Peyer's patch (tissue), 4 donors: ENCODE measurements around the gene TRMT2A.

Experiments
- CTCF ChIP-seq, 6 experiments: fragments of 450-650 bp in 4 of 6; fragments of 200-600 bp in 2 of 6; sonication (generic) in 1 of 6; IDR thresholded peaks; one replicate each; pipeline ENCODE4 v1.5.1; 2017 to 2019; ENCODE audit warnings: antibody characterized with exemption in 6 of 6, mild to moderate bottlenecking in 3 of 6, moderate library complexity in 1 of 6
- POLR2A ChIP-seq, 2 donors: fragments of 450-650 bp; IDR thresholded peaks; one replicate each; pipeline ENCODE4 v1.5.1; 2017; ENCODE audit warnings: antibody characterized with exemption in 2 of 2, mild to moderate bottlenecking in 2 of 2, moderate library complexity in 2 of 2

DNA sequence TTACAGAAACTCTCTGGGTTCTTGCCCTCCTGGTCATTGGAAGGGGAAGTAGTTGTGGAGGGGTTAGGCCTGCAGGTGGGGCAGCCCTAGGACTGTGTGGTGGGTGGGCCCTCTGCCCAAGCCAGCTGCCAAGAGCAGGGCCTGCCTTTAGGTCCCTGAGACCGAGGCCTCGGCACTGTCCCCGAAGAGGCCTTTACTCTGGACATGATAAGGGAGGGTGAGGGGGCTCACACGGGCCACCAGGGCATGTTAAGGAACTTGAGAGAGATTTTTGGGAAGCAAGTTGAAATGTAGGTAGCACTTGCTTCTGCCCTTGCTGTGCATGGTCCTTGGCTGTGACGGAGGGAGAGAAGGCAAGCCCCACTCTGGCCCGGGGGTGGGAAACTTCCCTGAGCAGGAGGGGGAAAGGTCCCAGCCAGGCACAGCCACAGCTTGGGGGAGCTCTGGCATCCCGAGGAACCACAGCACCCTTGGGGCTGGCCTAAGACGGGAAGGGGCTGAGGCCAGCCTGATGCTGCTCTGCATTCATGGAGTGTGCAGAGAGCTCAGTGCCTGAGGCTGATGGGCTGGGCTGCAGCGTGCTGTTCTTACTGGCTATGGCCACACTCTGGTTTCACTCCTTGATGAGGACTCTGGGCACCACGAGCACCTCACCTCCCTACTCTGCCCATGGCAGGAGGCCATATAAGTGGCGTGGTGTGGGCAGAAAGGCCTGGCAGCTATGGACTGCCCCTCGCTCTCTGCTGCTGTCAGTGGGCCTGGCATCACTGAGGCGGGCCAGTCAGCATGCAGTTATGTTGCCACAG, 8.9 kb downstream of the TRMT2A start:
- TF ChIP-seq CTCF (IDR thresholded peaks at IDR 0.05) (no peak), POLR2A (IDR thresholded peaks at IDR 0.05) (no peak)
